ENCODE data around the gene VASH2. TPM values are rescaled to one million over a fixed set of nuclear protein-coding genes. Genes with fewer than 3 reads are reported as not detected.

Gene VASH2
- total and polyA plus RNA-seq, 2 experiments from 2014 or later: 129 to 381 TPM

DNA sequence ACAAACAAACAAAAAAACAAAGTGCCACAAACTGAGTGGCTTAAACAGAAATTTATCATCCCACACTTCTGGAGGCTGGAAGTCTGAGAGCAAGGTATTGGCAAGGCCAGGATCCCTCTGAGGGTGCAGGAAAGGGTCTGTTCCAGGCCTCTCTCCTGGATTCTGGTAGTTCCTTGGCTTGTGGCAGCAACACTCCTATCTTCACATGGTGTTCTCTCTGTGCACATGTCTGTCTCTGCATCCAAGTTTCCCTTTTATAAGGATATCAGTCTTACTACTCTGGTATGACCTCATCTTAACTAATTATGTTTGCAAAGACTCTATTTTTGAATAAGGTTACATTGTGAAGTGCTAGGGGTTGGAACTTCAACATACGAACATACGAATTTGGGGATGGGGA lies 5.3 kb upstream of the VASH2 start (continued):
- TF ChIP-seq, protein P1, sequence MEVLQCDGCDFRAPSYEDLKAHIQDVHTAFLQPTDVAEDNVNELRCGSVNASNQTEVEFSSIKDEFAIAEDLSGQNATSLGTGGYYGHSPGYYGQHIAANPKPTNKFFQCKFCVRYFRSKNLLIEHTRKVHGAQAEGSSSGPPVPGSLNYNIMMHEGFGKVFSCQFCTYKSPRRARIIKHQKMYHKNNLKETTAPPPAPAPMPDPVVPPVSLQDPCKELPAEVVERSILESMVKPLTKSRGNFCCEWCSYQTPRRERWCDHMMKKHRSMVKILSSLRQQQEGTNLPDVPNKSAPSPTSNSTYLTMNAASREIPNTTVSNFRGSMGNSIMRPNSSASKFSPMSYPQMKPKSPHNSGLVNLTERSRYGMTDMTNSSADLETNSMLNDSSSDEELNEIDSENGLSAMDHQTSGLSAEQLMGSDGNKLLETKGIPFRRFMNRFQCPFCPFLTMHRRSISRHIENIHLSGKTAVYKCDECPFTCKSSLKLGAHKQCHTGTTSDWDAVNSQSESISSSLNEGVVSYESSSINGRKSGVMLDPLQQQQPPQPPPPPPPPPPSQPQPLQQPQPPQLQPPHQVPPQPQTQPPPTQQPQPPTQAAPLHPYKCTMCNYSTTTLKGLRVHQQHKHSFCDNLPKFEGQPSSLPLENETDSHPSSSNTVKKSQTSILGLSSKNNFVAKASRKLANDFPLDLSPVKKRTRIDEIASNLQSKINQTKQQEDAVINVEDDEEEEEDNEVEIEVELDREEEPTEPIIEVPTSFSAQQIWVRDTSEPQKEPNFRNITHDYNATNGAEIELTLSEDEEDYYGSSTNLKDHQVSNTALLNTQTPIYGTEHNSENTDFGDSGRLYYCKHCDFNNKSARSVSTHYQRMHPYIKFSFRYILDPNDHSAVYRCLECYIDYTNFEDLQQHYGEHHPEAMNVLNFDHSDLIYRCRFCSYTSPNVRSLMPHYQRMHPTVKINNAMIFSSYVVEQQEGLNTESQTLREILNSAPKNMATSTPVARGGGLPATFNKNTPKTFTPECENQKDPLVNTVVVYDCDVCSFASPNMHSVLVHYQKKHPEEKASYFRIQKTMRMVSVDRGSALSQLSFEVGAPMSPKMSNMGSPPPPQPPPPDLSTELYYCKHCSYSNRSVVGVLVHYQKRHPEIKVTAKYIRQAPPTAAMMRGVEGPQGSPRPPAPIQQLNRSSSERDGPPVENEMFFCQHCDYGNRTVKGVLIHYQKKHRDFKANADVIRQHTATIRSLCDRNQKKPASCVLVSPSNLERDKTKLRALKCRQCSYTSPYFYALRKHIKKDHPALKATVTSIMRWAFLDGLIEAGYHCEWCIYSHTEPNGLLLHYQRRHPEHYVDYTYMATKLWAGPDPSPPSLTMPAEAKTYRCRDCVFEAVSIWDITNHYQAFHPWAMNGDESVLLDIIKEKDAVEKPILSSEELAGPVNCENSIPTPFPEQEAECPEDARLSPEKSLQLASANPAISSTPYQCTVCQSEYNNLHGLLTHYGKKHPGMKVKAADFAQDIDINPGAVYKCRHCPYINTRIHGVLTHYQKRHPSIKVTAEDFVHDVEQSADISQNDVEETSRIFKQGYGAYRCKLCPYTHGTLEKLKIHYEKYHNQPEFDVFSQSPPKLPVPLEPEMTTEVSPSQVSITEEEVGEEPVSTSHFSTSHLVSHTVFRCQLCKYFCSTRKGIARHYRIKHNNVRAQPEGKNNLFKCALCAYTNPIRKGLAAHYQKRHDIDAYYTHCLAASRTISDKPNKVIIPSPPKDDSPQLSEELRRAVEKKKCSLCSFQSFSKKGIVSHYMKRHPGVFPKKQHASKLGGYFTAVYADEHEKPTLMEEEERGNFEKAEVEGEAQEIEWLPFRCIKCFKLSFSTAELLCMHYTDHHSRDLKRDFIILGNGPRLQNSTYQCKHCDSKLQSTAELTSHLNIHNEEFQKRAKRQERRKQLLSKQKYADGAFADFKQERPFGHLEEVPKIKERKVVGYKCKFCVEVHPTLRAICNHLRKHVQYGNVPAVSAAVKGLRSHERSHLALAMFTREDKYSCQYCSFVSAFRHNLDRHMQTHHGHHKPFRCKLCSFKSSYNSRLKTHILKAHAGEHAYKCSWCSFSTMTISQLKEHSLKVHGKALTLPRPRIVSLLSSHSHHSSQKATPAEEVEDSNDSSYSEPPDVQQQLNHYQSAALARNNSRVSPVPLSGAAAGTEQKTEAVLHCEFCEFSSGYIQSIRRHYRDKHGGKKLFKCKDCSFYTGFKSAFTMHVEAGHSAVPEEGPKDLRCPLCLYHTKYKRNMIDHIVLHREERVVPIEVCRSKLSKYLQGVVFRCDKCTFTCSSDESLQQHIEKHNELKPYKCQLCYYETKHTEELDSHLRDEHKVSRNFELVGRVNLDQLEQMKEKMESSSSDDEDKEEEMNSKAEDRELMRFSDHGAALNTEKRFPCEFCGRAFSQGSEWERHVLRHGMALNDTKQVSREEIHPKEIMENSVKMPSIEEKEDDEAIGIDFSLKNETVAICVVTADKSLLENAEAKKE (CRISPR knock-in tag; IDR thresholded peaks at IDR 0.05): no peak
- TF ChIP-seq CREB1 (CRISPR knock-in tag; IDR thresholded peaks at IDR 0.05; ENCODE audit: low read depth) (no peak), ETS1 (IDR thresholded peaks at IDR 0.05) (no peak), POLR2AphosphoS5 (IDR thresholded peaks at IDR 0.05; ENCODE audit: low read depth) (no peak), JUNB (IDR thresholded peaks at IDR 0.05; ENCODE audit: unreplicated experiment) (no peak)

DNA sequence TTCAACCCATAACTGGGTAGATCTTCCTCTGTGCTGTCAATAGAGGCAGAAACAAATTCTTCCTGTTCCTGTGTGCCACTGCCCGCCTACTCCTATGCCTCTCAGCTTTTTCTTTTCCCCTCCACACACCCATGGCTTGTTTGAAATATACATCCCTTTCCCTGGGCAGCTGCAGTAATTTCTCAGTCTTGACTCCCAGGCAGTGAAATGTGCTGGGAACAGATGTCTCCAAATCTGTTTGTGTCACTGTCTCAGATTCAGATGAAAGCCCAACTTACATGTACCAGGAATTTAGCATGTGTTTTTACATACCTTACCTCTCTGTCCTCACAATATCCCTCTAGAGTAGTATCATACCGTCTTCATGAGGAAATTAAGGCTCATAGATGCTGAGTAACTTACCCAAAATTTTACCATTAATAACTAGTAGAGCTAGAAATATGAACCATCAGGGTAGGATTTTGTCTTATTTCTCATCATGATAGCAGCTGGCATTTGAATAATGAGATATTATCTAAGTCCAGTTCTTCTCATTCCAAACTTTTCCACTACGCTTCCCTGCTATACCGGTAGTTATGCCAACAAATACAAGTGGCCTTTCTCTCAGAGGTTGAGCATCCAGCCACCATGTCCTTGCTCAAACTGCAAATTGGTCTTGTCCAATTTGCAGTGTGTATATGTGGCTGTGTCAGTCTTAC lies 4.7 kb upstream of the VASH2 start:
- Histone ChIP-seq H3K9me2 (ENCODE audit: insufficient read depth) (0 out of 2 replicates have a peak, but pooled peaks cover 3% of the 10 kb centered on the region), H4K20me1 (replicated peaks; ENCODE audit: insufficient read depth) (no peaks in the 10 kb centered on the region), H3K27me3 (ENCODE audit: insufficient read depth) (no peaks in the 10 kb centered on the region), H3K4me1 (ENCODE audit: insufficient read depth) (peaks cover 16% of the 10 kb centered on the region), H2AFZ (no peak overlapping the region), H3K36me3 (ENCODE audit: insufficient read depth) (no peaks in the 10 kb centered on the region; the same call in 1 of the 2 replicates), H3K79me2 (replicated peaks; ENCODE audit: insufficient read depth) (peaks cover 3% of the 10 kb centered on the region), H3F3A (replicated peaks; ENCODE audit: low read depth) (no peaks in the 10 kb centered on the region), H3K27ac (ENCODE audit: low read depth) (no peak overlapping the region), H3K4me2 (peak overlapping the region; percentile 4; the same call in 1 of the 2 replicates), H3K4me3 (no peak overlapping the region)
- DNase-seq (ENCODE audit: low spot score) (no peak), ATAC-seq (no peak)
- Mint-ChIP-seq H3K36me3 (ENCODE audit: low read depth) (peaks cover 18% of the 10 kb centered on the region; the same call in 2 of the 3 replicates), H3K4me1 (peaks cover 15% of the 10 kb centered on the region), H3K4me3 (no peak overlapping the region), H3K27me3 (ENCODE audit: insufficient read depth, low read depth, poor library complexity) (peaks cover 23% of the 10 kb centered on the region), H3K9me3 (peaks cover 14% of the 10 kb centered on the region; the same call in 2 of the 3 replicates), H3K27ac (no peak overlapping the region)
- TF ChIP-seq CREB1 (CRISPR knock-in tag; IDR thresholded peaks at IDR 0.05; ENCODE audit: low read depth) (no peak), EZH2phosphoT487 (IDR thresholded peaks at IDR 0.05; ENCODE audit: unreplicated experiment) (no peak), JUNB (IDR thresholded peaks at IDR 0.05; ENCODE audit: unreplicated experiment) (no peak), EZH2 (IDR thresholded peaks at IDR 0.05; ENCODE audit: low read depth, unreplicated experiment) (no peak)
- TF ChIP-seq, protein P2, sequence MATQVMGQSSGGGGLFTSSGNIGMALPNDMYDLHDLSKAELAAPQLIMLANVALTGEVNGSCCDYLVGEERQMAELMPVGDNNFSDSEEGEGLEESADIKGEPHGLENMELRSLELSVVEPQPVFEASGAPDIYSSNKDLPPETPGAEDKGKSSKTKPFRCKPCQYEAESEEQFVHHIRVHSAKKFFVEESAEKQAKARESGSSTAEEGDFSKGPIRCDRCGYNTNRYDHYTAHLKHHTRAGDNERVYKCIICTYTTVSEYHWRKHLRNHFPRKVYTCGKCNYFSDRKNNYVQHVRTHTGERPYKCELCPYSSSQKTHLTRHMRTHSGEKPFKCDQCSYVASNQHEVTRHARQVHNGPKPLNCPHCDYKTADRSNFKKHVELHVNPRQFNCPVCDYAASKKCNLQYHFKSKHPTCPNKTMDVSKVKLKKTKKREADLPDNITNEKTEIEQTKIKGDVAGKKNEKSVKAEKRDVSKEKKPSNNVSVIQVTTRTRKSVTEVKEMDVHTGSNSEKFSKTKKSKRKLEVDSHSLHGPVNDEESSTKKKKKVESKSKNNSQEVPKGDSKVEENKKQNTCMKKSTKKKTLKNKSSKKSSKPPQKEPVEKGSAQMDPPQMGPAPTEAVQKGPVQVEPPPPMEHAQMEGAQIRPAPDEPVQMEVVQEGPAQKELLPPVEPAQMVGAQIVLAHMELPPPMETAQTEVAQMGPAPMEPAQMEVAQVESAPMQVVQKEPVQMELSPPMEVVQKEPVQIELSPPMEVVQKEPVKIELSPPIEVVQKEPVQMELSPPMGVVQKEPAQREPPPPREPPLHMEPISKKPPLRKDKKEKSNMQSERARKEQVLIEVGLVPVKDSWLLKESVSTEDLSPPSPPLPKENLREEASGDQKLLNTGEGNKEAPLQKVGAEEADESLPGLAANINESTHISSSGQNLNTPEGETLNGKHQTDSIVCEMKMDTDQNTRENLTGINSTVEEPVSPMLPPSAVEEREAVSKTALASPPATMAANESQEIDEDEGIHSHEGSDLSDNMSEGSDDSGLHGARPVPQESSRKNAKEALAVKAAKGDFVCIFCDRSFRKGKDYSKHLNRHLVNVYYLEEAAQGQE (IDR thresholded peaks at IDR 0.05; ENCODE audit: unreplicated experiment): no peak
